ENCODE data around the gene MAGI2. TPM values are rescaled to one million over a fixed set of nuclear protein-coding genes. Genes with fewer than 3 reads are reported as not detected.

Gene MAGI2
- total RNA-seq, 1 donor from 2014 or later = 64.2 TPM

- Mint-ChIP-seq H3K4me1 (ENCODE audit: low read depth, unreplicated experiment) (peaks cover 4% of the 10 kb centered on the region), H3K36me3 (ENCODE audit: unreplicated experiment) (no peaks in the 10 kb centered on the region), H3K9me3 (ENCODE audit: unreplicated experiment) (no peaks in the 10 kb centered on the region), H3K4me3 (ENCODE audit: unreplicated experiment) (no peak overlapping the region), H3K27me3 (ENCODE audit: unreplicated experiment) (no peaks in the 10 kb centered on the region), H3K27ac (ENCODE audit: unreplicated experiment) (no peak overlapping the region)
- TF ChIP-seq, protein P1, sequence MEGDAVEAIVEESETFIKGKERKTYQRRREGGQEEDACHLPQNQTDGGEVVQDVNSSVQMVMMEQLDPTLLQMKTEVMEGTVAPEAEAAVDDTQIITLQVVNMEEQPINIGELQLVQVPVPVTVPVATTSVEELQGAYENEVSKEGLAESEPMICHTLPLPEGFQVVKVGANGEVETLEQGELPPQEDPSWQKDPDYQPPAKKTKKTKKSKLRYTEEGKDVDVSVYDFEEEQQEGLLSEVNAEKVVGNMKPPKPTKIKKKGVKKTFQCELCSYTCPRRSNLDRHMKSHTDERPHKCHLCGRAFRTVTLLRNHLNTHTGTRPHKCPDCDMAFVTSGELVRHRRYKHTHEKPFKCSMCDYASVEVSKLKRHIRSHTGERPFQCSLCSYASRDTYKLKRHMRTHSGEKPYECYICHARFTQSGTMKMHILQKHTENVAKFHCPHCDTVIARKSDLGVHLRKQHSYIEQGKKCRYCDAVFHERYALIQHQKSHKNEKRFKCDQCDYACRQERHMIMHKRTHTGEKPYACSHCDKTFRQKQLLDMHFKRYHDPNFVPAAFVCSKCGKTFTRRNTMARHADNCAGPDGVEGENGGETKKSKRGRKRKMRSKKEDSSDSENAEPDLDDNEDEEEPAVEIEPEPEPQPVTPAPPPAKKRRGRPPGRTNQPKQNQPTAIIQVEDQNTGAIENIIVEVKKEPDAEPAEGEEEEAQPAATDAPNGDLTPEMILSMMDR (IDR thresholded peaks at IDR 0.05; ENCODE audit: partially characterized antibody, unreplicated experiment) = no peak
- no peak for DNase-seq
Observed at GRCh38 chr7:78777829-78778228, 675.6 kb downstream of the MAGI2 start.

DNA sequence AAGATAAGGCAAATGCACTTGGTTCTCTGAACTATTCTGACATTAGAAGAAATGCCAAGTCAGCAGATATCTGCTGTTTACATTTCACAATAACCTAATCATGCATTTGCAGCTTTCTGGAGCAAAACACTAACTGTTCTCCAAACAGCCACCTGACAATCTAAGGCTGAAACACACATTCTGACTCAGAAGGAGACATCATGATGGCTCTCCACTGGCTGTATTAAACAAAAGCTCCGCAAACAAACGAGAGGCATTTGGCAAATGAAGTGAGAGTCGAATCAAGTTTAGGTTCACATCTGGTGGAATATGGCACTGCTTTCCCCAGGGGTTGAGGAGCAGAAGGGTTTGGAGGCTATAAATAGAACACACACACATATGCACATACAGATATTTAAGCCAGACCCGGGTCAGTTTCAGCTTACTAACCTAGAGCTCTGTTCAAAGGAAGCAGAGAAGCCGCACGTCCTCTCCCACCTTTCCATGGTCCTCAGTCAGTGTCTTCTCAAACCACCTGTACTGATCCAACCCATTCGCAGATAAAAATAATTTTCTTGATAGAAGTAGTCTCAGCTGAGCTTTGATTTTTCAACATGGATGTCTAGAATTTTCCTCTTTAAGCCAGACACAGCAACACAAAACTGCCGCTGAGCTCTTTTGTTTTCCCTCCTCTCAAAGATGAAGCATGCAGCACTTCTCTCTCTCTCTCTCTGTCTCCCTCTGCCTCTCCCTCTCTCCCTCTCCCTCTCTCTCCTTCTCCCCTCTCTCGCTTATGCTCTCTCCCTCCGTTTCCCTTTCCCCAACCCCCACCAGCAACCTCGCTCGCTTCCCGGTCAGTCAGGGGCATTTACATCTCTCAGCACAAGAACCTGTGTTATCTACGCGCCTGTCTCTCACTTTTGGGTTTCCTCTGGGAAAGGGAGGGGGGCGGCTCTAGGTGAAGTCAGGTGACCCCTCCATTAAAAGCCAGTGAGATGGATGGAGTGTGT lies 682.8 kb downstream of the MAGI2 start:
- peaks cover 21% of the 10 kb centered on the region for H3K4me1 Mint-ChIP-seq (ENCODE audit: low read depth, unreplicated experiment)
- peaks cover 11% of the 10 kb centered on the region for H3K27me3 Mint-ChIP-seq (ENCODE audit: unreplicated experiment)
- H3K4me3 Mint-ChIP-seq (ENCODE audit: unreplicated experiment) = no peak overlapping the region
- H3K27ac Mint-ChIP-seq (ENCODE audit: unreplicated experiment) = no peak overlapping the region
- H3K36me3 Mint-ChIP-seq (ENCODE audit: unreplicated experiment) = no peaks in the 10 kb centered on the region
- TF ChIP-seq, protein P1 (IDR thresholded peaks at IDR 0.05; ENCODE audit: partially characterized antibody, unreplicated experiment) = no peak
- peak; percentile 68 for DNase-seq
- peaks cover 8% of the 10 kb centered on the region for H3K9me3 Mint-ChIP-seq (ENCODE audit: unreplicated experiment)

- TF ChIP-seq, protein P1 (IDR thresholded peaks at IDR 0.05; ENCODE audit: partially characterized antibody, unreplicated experiment) = no peak
- H3K27ac Mint-ChIP-seq (ENCODE audit: unreplicated experiment) = no peak overlapping the region
- peak; percentile 18 for DNase-seq
- H3K9me3 Mint-ChIP-seq (ENCODE audit: unreplicated experiment) = peaks cover 8% of the 10 kb centered on the region
- peaks cover 25% of the 10 kb centered on the region for H3K4me1 Mint-ChIP-seq (ENCODE audit: low read depth, unreplicated experiment)
- H3K27me3 Mint-ChIP-seq (ENCODE audit: unreplicated experiment) = peaks cover 13% of the 10 kb centered on the region
- no peak overlapping the region for H3K4me3 Mint-ChIP-seq (ENCODE audit: unreplicated experiment)
- H3K36me3 Mint-ChIP-seq (ENCODE audit: unreplicated experiment) = no peaks in the 10 kb centered on the region
Observed at GRCh38 chr7:78769481-78770101, 683.9 kb downstream of the MAGI2 start.

GRCh38 chr7:78768859-78769258 lies 684.6 kb downstream of the MAGI2 start:
- Mint-ChIP-seq H3K36me3 (ENCODE audit: unreplicated experiment) (no peaks in the 10 kb centered on the region), H3K4me3 (ENCODE audit: unreplicated experiment) (no peak overlapping the region), H3K27ac (ENCODE audit: unreplicated experiment) (no peak overlapping the region), H3K27me3 (ENCODE audit: unreplicated experiment) (peaks cover 13% of the 10 kb centered on the region), H3K9me3 (ENCODE audit: unreplicated experiment) (peaks cover 8% of the 10 kb centered on the region), H3K4me1 (ENCODE audit: low read depth, unreplicated experiment) (peaks cover 30% of the 10 kb centered on the region)
- TF ChIP-seq, protein P1 (IDR thresholded peaks at IDR 0.05; ENCODE audit: partially characterized antibody, unreplicated experiment) = no peak
- peak; percentile 17 for DNase-seq

Data from glutamatergic neuron (in vitro differentiated cells).